ENCODE results near the gene IQGAP3.

GRCh38 chr1:156595016-156595415 lies 22.7 kb upstream of the IQGAP3 start:
- TF ChIP-seq CTCF (IDR thresholded peaks at IDR 0.05 in 8 of 11, conservative IDR thresholded peaks at IDR 0.05 in 3 of 11) = no peak
- TF ChIP-seq POLR2A (IDR thresholded peaks at IDR 0.05) = no peak
- TF ChIP-seq POLR2AphosphoS5 (IDR thresholded peaks at IDR 0.05) = no peak
